HFF-Myc (cell line): Measurements from ENCODE around the gene BLOC1S6.

Experiments
- DNase-seq: peaks from one replicate; pipeline ENCODE4 v3.0.0-alpha.2; 2011; ENCODE audit warnings: low read depth; ENCODE audit errors: extremely low read depth
- H3K4me3 ChIP-seq: replicated peaks from 2 replicates; pipeline ENCODE4 v1.5.1; 2011; ENCODE audit warnings: low read depth, mild to moderate bottlenecking, control low read depth, low read length
- CTCF ChIP-seq: IDR thresholded peaks from 2 replicates; pipeline ENCODE4 v1.5.1; 2012; ENCODE audit warnings: mild to moderate bottlenecking, low read depth, low read length, control low read depth; ENCODE audit errors: missing control alignments

The BLOC1S6 gene

GRCh38 chr15:45587095-45587862 is at the start of gene BLOC1S6:
Gene BLOC1S6 (plus strand): TSS chr15:45587379. CDS start chr15:45587444, 65 bp downstream.
- peak; percentile 69 for DNase-seq
- TF ChIP-seq CTCF, result no peak
- H3K4me3 ChIP-seq, result peak within 1 kb of the TSS; percentile 66

GRCh38 chr15:45539680-45540079 is 47.5 kb upstream of the BLOC1S6 start:
- no peak overlapping the region for H3K4me3 ChIP-seq
- no peak for DNase-seq
- TF ChIP-seq CTCF, result no peak

GRCh38 chr15:45540531-45540930 is 46.6 kb upstream of the BLOC1S6 start:
- no peak overlapping the region for H3K4me3 ChIP-seq
- TF ChIP-seq CTCF, result no peak
- DNase-seq, result no peak

- TF ChIP-seq CTCF, result no peak
- DNase-seq, result no peak
- no peak overlapping the region for H3K4me3 ChIP-seq
These were observed 44.1 kb upstream of the BLOC1S6 start for GRCh38 chr15:45543051-45543450.

- TF ChIP-seq CTCF, result no peak
- DNase-seq, result no peak
- H3K4me3 ChIP-seq, result no peak overlapping the region
These were observed 42.7 kb upstream of the BLOC1S6 start for GRCh38 chr15:45544266-45545023.

GRCh38 chr15:45546789-45547188 is 40.4 kb upstream of the BLOC1S6 start:
- TF ChIP-seq CTCF, result no peak
- DNase-seq, result no peak
- H3K4me3 ChIP-seq, result no peak overlapping the region
